AG20443 (cell line): ENCODE measurements around the gene SLC2A1.

ENCODE experiments used
- DNase-seq: peaks from one replicate; pipeline ENCODE4 v3.0.0; 2012; ENCODE audit warnings: low spot score, mixed read lengths

SLC2A1 gene

DNA sequence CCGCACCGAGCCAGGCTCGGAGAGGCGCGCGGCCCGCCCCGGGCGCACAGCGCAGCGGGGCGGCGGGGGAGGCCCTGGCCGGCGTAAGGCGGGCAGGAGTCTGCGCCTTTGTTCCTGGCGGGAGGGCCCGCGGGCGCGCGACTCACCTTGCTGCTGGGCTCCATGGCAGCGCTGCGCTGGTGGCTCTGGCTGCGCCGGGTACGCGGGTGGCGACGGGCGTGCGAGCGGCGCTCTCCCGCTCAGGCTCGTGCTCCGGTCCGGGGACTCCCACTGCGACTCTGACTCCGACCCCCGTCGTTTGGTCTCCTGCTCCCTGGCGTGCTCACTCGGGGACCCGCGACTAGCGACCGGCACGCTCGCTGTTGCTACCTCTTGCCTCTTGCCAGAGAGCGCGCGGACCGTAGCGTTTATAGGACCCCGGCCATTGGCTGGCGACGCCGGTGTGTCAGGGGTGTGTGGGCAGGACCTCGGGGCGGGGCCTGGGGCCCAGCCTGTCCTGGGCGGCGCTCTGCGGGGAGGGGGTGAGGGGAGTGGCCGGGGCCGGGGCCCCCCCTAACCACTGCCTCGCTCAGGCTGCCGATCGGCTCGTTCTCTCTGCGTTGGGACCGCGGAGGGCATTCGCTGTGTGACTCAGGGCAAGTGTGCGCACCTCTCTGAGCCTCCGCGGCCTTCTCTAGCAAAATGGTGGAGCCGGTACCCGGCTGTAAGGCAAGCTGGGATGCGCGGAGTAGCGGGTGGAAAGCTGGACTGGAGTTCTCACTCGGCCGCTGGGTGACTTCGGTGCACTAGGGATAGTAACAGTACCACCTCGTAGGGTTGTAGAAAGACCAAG is at the start of gene SLC2A1:
Gene SLC2A1, minus strand, starts transcription at position 381 of the 832 bp plus-strand sequence. Its CDS starts 217 bp downstream, at position 164.
- peak; percentile 96 for DNase-seq

DNA sequence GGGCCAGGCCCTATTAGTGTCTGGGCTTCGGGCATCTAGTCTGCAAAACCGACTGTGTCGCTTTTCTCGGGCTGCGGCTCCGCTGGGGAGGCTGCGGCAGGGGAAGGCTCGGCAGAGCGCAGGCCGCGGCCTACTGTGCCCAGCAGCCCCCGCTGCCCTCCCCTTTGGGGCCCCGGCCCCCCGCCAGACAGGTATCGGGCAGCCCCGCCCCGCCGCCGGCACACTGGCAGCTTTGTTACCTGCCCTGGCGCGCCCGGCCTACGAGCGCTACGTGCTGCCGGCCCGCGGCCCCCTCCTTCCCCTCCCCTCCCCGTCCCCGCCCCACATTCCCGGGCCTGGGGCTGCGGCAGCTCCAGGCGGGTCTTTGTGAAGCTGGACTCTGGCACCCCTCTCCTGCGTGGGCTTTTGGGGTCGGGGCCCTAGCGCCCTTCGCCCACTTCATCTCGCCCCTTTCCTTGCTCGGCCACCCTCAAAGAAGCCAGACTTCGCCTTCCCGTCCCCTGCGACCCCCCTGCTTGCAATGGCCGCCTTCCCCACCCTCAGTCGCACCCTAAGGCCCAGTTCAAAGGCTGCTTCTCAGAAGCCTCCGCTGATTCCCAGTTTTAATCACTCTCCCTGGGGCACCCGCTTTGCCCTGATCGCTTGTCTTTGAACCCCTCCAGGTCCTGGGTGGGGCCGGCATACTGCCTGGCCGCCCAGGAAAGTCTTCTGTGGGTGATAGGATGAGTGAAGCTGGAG is 48.9 kb upstream of the SLC2A1 start:
- no peak for DNase-seq

DNA sequence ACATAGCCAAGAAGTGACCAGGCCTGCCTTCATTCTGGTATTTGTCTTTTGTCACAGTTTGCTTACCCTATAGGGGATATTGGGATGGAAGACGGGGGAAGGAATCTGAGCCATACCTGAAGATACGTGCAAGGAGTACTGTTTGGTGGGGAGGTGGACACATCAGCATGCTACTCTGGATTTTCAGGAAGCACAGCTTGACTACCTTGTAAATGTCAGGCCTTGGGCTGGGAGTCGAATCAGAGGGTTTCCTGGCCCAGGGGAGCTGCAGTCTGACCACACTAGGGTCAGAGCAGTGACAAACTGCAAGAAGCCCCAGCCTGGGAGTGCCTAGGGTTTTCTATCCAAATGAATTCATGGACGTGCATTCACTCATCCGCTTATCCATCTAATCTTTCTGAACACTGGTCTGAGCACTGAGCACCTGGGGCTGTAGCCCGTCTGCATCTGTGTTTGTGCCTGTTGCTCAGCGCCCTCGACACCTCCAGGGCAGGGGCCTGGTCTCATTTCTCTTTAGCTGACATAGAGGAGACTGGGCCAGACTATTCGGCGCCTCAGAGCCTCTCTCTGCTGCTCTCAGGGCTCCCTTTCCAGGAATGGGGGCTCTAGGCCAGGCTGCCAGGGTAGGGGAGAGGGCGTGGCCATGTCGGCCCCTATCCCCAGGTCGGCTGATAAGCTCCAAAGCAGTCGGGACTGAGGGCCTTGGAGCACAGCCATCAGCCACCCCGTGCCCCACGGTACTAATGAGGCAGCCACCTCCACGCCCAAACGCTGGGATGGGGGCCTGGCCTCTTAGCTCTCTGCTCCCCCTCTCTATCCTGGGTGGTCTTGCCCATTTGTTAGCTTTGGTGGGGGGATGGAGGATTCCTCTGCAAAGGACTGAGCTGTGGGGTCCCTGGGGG is 47.0 kb upstream of the SLC2A1 start:
- DNase-seq = no peak

DNA sequence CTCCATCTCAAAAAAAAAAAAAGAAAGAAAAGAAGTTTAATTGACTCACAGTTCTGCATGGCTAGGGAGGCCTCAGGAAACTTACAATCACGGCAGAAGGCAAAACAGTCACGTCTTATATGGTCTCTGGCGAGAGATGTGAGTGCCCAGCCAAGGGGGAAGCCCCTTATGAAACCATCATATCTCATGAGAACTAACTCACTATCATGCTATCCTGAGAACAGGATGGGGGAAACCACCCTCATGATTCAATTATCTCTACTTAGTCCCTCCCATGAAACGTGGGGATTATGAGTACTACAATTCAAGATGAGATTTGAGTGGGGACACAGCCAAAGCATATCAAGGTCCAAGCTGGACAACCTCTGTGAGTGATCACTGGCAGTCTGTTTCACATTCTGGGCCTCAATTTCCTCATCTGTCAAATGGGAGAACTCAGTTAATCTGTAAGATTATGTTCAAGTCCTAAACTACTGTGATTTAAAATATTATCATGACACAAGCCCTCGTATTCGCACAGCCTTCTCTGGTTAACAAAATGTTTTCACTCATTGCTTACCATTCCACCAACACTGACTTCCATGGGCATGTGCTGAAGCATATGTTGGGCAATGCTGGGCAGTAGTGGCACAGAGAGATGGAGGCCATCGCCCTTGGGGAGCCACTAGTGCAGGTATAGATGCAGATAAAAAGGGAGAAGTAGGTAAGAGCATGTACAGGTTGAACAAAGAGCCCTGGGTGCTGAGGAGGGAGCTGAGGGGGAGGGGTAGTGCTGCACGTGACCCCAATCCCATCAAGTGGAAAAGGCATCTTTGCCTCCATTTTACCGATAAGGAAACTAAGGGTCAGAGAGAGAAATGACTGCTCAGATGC is 46.2 kb upstream of the SLC2A1 start:
- no peak for DNase-seq

DNA sequence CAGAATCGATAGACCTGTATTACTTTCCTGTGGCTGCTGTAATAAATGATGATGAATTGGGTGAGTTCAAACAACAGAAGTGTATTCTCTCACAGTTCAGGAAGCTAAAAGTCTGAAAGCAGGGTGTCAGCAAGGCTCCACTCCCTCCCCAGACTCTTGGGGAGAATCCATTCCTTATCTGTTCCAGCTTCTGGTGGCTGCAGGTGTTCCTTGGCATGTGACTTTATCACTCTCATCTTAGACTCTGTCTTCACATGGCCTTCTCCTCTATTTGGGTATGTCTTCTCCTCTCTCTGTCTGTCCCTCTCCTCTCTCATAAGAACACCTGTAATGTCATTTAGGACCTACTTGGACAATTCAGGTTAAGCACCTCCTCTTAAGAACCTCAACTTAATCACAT is 44.1 kb upstream of the SLC2A1 start:
- DNase-seq = no peak

DNA sequence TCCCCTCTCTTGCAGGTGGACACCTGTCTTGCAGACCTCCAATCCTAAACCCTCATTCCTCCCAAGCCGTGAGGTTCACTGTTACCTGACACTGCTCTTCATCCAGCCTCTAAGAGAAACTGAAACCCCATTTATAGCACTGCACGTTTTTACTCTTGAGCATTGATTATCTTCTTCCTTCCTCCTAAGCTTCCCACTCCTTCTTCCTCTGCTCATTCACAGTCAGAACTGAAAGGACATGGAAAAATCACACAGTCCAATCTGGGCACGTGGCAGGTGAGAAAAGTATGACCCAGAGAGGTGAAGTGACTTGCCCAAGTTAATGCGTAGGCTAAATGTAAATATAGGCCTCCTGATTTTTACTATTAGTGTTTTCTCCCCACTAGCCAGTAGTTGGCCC is 43.4 kb upstream of the SLC2A1 start:
- DNase-seq = no peak

DNA sequence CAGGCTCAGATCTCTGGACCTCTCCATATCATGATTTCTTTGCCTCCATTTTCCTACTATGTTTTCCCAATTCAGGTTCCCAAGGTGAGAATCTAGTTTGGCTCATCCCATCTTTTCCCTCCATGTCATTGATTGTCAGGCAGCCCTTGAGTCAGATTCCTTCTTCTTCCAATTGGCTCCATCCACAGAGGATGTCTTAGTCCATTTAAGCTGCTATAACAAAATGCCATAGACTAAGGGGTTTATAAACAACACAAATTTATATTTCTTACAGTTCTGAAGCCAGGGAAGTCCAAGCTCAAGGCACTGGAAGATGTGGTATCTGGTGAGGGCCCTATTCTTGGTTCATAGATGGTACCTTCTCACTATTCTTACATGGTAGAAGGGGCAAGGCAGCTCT is 42.8 kb upstream of the SLC2A1 start:
- DNase-seq = no peak

DNA sequence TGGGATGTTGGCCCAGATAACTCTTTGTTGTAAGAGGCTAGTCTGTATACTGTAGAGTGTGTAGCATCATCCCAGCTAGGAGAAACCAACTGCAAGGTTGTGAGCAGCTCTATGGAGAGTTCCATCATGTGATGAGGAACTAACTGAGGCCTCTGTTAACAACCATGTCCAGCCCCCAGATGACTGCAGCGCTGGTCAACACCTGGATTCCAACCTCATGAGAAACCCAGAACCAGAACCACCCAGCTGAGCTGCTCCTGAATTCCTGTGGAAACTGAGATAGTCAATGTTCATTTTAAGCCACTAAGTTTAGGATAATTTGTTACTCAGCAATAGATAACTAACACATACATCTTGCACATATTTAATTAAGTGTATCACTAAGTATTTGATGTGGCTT is 41.6 kb upstream of the SLC2A1 start:
- DNase-seq = no peak

DNA sequence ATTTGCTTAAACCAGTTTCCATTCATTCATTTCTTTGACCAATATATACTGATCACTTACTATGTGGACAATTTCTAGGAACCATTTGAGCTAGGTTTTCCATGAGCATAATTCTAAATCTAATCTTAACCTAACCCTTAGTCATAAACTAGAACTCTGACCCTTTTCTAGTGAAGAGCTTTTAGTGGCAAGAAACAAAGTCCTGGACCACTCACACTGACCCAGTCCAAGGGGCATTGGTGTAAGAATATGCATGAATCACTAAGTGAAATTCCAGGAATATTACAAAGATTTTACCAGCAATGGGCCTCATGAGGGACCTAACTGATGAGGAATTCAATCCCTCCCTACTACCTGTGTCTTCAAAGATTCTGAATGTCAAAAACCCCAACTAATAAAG is 40.6 kb upstream of the SLC2A1 start:
- no peak for DNase-seq

DNA sequence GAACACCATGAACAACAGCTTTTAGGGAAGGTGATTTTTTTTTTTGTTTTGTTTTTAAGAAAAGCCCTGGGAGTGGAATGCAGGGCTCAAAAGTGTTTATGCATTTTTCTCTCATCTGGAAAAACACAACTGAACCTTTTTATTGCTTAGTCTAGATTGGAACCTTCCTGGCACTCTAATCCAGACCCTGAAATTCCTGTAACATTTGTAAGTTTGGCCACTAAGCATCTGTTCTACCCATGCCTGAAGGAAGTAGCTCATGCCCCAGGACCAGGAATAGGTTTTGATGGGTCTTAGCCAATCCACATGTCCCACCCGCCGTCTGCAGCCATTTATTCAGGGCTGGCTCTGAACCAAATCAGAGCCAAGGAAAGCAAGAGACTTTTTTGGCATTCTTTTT is 39.7 kb upstream of the SLC2A1 start:
- DNase-seq = peak; percentile 60

DNA sequence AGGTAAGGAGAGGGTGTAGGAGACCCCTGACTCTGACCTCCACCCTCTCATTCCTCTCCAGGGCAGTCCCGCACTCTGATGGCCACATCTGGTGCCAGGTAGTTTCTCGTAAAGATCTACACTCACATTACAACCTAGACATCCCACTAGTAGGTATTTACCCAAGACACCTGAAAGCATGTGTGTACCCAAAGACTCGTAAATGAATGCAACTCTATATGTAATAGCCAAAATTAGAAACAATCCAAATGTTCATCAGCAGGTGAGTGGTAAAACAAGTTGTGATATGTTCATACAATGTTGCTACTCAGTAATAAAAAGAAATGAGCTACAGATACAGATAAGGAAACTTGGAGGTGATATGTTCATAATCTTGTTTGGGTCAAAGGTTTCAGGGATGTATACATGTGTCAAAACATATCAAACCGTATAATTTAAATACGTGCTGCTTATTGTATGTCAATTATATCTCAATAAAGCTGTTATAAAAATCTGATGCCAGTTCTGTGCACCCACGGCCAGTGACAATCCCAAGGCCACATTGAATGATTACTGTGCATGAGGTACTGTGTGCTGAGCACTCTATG is 37.8 kb upstream of the SLC2A1 start:
- no peak for DNase-seq

DNA sequence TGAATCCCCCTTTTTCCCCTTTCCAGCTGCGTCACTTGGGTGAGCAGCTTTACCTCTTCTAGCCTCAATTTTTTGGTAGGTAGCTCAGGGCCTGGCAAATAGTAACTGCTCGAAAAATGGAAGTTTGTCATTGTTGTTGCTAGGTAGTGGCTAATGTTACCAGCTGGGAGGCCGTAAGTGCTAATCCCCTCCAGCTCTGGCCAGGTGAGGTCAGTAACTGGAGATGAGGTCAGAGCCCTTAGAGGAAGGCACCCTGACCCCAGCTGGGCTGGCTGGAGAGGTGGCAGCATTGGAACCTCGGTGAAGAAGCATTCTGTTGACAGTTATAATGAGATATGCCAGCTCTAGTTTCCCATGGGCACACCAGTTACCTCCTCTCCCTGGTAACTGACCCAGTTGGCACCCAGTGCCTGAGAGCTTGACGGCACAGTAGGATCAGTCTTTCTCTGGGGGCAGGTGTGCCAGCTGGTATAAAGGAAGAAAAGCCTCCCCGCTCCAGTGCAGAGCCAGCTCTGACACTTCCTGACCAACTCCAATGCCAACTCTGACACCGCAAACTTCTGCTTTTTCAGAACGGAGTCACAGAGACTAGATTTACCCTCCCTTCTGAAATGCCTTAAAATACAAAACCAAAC is 35.0 kb upstream of the SLC2A1 start:
- DNase-seq = no peak

DNA sequence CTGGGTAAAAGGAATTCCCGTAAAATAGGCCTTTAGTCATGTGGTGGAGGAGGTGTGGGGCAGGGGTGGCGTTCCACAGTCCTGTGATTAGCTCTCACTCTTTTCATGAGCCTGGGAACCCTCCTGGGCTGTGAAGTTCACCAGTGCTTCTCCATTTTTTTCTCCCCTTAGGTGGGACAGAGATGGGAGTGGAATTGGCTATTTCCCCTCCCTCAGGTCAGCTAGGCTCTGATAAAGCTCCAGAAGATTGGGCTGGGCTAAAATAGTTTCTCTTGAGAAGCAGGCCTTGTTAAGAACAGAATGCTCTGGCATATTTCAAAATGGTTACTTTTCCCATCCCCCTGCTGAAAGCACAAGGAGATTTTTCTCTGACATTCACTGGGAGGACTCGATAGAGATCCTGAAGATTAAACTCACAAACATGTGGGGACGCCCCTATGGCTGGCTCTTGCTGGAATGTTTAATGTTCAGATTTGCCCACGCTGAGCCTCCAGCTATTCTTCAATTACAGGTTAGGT is 33.4 kb upstream of the SLC2A1 start:
- no peak for DNase-seq

DNA sequence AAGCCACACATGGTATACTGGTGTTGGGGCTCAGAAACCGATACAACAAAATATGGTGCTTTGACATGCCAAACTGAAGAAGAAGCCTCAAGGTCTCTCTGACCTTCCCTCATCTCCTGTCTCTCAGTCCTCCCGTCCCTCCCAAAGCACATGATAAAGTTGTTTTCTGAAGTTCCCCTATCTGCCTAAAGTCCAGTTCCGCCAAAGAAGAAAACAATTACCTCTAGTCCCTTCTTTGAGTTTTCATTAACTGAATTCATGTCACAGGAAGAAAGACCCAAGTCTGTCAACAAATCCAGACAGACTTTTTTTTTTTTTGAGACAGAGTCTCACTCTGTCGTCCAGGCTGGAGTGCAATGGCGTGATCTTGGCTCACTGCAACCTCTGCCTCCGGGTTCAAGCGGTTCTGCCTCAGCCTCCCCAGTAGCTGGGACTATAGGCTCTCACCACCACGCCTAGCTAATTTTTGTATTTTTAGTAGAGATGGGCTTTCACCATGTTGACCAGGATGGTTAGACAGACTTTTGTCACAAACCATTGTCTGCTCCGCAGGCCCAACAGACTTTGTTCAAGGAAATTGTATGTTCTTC is 32.2 kb upstream of the SLC2A1 start:
- no peak for DNase-seq

DNA sequence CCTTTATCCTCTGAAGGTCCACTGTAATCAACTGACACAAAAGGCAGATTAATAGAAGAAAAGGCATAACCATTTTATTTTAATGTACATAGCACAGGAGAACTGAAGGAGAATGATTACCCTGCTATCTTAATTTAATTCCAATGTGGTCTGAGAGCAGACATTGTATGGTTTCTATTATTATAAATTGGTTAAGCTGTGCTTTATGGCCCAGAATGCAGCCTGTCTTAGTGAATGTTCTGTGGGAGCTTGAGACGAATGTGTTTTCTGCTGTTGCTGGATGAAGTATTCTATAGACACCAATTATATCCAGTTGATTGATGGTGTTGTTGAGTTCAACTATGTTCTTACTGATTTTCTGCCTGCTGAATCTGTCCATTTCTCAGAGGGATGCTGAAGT is 25.0 kb upstream of the SLC2A1 start:
- DNase-seq = no peak

DNA sequence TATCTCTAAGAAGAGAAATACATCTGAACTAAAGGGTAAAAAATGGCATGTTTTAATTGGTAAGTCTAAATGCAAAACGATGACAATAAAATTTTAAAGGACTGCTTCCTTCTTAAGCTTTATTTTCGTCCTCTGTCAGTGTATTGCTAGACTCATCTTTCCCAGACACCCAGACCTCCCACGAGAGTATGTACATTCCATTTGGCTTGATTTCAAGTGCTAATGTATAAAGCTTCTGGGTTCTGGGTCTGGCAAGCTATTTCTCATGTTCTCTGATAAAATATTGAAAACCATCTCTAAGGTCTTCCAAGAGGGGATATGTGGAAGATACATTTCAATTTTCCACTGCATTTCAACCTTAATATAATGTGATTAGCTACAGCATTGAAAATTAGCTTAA is 24.6 kb upstream of the SLC2A1 start:
- DNase-seq = no peak

DNA sequence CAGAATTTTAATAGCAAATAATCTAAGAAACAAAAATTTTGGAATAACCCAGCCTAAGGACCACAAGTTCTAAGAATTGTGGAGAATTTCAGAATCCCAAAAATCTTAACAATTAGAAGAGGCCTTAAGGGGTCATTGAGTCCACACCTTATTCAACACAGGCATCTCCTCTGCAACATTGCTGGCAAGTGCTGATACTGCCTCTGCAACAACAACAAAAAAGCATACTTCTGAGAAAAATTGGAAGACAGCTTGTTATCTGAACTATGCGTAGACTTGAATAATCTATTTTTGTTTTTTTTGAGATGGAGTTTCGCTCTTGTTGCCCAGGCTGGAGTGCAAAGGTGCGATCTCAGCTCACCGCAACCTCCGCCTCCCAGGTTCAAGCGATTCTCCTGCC is 24.0 kb upstream of the SLC2A1 start:
- no peak for DNase-seq

DNA sequence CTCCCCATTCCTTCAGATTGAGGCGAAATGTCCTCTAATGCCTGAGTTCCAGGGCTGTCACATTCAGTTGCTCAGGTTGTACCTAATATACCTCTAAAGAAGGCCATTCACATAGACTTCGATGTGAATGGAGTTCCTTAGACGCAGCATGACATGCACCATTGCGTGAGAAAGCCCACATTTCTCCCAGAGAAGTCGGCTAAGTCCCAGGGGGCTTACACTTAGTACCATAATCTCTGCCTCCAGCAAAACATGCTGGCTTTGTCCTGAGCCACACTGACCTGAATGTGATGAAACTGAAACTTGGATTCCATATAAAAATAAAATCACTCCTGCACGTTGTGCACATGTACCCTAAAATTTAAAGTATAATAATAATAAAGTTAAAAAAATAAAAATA is 23.2 kb upstream of the SLC2A1 start:
- no peak for DNase-seq

DNA sequence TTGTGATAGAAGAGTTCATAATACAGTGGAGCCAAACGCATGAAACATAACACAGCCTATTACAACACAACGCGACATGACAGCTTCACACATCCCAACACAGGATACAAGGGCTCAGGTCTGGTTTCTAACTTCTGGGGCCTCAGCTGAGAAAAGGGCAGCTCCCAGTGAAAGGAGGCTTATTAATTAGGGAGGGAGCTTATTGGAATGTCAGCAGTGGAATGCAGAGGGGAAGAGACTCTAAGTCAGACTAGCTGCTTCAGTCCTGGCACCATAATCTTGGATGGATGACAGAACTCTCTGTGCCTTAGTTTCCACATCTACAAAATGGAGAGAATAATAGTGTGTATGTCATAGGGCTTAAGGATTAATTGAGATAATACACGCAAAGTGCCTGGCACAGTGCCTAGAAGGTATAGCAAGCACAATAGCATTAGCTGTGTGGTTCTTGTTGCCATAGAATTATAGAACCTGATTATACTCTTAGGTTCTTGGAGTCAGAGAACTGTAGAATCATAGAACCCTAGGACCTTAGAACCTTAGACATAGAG is 22.7 kb upstream of the SLC2A1 start:
- DNase-seq = no peak
